Iris pigment epithelial cell (primary cell): ENCODE measurements around the gene KCNQ1.
A peak's percentile ranks its signal among the peaks of the same experiment; 100 is the strongest.

Experiments
- DNase-seq: peaks from one replicate; pipeline ENCODE4 v3.0.0-alpha.2; 2011; ENCODE audit warnings: low read depth

The KCNQ1 gene

GRCh38 chr11:2838676-2839294 lies 394.0 kb downstream of the KCNQ1 start:
- no peak for DNase-seq

GRCh38 chr11:2839395-2839943 lies 394.7 kb downstream of the KCNQ1 start:
- no peak for DNase-seq

GRCh38 chr11:2841411-2842190 lies 396.8 kb downstream of the KCNQ1 start:
- no peak for DNase-seq

- no peak for DNase-seq
Measured at GRCh38 chr11:2842876-2843275, 398.1 kb downstream of the KCNQ1 start.

GRCh38 chr11:2843551-2843950 lies 398.7 kb downstream of the KCNQ1 start:
- DNase-seq: no peak

GRCh38 chr11:2844116-2844842 lies 399.5 kb downstream of the KCNQ1 start:
- no peak for DNase-seq

- DNase-seq: no peak
Measured at GRCh38 chr11:2844996-2845395, 400.2 kb downstream of the KCNQ1 start.

GRCh38 chr11:2846056-2846455 lies 401.2 kb downstream of the KCNQ1 start:
- DNase-seq: peak; percentile 38

- DNase-seq: no peak
Measured at GRCh38 chr11:2846470-2846869, 401.7 kb downstream of the KCNQ1 start.

GRCh38 chr11:2847561-2847960 lies 402.8 kb downstream of the KCNQ1 start:
- DNase-seq: no peak

- DNase-seq: no peak
Measured at GRCh38 chr11:2848497-2848896, 403.7 kb downstream of the KCNQ1 start.

GRCh38 chr11:2849994-2850770 lies 405.4 kb downstream of the KCNQ1 start:
- DNase-seq: no peak

- no peak for DNase-seq
Measured at GRCh38 chr11:2853401-2853800, 408.6 kb downstream of the KCNQ1 start.

GRCh38 chr11:2853997-2854560 lies 409.3 kb downstream of the KCNQ1 start:
- no peak for DNase-seq

- DNase-seq: no peak
Measured at GRCh38 chr11:2855162-2855561, 410.4 kb downstream of the KCNQ1 start.

- DNase-seq: no peak
Measured at GRCh38 chr11:2857276-2857675, 412.5 kb downstream of the KCNQ1 start.

- no peak for DNase-seq
Measured at GRCh38 chr11:2857918-2858317, 413.1 kb downstream of the KCNQ1 start.

- DNase-seq: no peak
Measured at GRCh38 chr11:2858995-2859698, 414.3 kb downstream of the KCNQ1 start.

GRCh38 chr11:2859699-2860037 lies 414.9 kb downstream of the KCNQ1 start:
- DNase-seq: no peak

GRCh38 chr11:2860636-2861035 lies 415.8 kb downstream of the KCNQ1 start:
- peak; percentile 54 for DNase-seq
